ENCODE data around the gene CLEC18C. TPM values are rescaled to one million over a fixed set of nuclear protein-coding genes. Genes with fewer than 3 reads are reported as not detected.
"Not testable (repeated sequence)": the region's sequence is repeated elsewhere in the genome, so short reads cannot be mapped to it uniquely, and the experiment has no call there.

CLEC18C gene
- total RNA-seq, 2 donors from 2014 or later = 0.64 TPM; not detected in 1

DNA sequence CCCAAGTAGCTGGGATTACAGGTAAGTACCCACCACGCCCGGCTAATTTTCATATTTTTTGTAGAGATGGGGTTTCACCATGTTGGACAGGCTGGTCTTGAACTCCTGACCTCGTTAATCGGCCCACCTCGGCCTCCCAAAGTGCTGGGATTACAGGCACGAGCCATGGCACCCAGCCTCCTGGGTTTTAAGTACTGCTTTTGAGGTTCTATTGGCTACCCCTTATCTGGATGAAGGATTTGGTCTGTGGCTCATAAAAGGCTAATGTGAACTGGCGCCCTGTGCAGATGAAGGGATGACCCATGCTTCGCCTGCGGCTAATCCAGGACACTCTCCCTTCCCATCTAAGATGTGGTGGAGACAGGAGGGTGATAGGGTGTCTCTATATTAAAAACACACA, 25.6 kb downstream of the CLEC18C start:
- DNase-seq; intact Hi-C loops (cut with DNase I, micrococcal nuclease); ATAC-seq: not testable (repeated sequence)

DNA sequence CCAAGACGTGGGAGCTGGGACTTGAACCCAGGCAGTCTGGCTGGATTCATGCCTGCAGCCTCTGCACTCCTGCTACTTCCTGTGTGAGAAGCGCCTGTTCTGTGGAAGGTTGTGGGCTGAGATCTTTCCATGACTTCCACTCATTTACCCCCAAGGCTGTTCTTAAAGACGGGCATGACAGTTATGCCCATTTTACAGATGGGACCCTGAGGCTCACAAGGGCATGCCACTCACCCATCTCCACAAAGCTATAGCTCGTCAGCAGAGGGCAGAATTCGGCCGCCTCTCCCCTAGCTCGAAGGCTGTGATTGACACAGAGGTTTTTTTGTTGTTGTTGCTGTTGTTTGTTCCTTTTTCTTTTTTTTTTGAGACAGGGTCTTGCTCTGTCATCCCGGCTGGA, 26.5 kb downstream of the CLEC18C start:
- DNase-seq; intact Hi-C loops (cut with DNase I, micrococcal nuclease); ATAC-seq: not testable (repeated sequence)

DNA sequence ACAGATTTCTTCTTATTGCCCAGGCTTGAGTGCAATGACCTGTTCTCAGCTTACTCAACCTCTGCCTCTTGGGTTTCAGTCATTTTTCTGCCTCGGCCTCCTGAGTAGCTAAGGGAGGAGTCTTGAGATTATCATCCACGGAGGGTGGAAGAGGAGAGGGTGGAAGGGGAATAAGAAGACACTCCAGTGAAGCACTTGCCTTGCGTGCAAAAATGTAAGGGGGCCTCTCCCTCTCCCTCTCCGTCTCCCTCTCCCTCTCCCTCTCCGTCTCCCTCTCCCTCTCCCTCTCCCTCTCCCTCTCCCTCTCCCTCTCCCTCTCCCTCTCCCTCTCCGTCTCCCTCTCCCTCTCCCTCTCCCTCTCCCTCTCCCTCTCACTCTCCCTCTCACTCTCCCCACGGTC, 29.9 kb downstream of the CLEC18C start:
- intact Hi-C loops (cut with DNase I, micrococcal nuclease); DNase-seq; ATAC-seq: not testable (repeated sequence)

DNA sequence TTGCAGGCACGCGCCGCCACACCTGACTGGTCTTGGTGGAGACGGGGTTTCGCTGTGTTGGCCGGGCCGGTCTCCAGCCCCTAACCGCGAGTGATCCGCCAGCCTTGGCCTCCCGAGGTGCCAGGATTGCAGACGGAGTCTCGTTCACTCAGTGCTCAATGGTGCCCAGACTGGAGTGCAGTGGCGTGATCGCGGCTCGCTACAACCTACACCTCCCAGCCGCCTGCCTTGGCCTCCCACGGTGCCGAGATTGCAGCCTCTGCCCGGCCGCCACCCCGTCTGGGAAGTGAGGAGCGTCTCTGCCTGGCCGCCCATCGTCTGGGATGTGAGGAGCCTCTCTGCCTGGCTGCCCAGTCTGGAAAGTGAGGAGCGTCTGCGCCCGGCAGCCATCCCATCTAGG, 30.4 kb downstream of the CLEC18C start:
- DNase-seq; ATAC-seq; intact Hi-C loops (cut with DNase I, micrococcal nuclease): not testable (repeated sequence)

DNA sequence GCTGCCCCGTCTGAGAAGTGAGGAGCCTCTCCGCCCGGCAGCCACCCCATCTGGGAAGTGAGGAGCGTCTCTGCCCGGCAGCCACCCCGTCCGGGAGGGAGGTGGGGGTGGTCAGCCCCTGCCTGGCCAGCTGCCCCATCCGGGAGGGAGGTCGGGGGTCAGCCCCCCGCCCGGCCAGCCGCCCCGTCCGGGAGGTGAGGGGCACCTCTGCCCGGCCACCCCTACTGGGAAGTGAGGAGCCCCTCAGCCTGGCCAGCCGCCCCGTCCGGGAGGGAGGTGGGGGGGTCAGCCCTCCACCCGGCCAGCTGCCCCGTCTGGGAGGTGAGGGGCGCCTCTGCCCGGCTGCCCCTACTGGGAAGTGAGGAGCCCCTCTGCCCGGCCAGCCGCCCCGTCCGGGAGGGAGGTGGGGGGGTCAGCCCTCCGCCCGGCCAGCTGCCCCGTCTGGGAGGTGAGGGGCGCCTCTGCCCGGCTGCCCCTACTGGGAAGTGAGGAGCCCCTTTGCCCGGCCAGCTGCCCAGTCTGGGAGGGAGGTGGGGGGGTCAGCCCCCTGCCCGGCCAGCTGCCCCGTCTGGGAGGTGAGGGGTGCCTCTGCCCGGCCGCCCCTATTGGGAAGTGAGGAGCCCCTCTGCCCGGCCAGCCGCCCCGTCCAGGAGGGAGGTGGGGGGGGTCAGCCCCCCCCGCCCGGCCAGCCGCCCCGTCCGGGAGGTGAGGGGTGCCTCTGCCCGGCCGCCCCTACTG, 31.2 kb downstream of the CLEC18C start:
- intact Hi-C loops (cut with DNase I, micrococcal nuclease); ATAC-seq; DNase-seq: not testable (repeated sequence)

DNA sequence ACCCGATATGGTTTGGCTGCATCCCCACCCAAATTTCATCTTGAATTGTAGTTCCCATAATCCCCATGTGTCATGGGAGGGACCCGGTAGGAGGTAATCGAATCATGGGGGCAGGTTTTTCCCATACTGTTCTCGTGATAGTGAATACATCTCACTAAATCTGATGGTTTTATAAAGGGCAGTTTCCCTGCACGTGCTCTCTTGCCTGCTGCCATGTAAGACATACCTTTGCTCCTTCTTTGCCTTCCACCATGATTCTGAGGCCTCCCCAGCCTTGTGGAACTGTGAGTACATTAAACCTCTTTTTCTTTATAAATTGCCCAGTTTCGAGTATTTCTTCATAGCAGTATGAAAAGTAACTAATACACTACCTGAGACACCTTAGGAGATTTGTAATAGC, 32.8 kb downstream of the CLEC18C start:
- intact Hi-C loops (cut with DNase I, micrococcal nuclease); DNase-seq; ATAC-seq: not testable (repeated sequence)

DNA sequence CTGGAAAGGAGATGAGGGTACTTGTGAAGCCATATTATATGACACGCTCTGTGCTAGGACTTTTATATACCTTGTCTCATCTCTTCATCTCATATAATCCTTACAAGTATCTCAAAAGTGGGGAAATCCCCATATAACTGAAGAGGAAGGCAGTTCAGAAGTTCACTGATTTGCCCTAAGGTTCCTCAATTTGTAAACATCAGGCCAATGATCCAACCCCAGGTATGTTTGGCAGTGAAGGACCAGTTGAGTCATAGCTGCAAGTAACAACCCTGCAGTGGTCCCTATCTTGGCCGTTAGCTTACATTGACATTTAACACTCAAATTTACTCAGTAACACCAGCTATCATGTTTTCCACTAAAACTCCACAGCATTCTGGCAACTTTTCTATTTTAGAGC, 45.0 kb downstream of the CLEC18C start:
- DNase-seq; ATAC-seq; intact Hi-C loops (cut with DNase I, micrococcal nuclease): not testable (repeated sequence)

DNA sequence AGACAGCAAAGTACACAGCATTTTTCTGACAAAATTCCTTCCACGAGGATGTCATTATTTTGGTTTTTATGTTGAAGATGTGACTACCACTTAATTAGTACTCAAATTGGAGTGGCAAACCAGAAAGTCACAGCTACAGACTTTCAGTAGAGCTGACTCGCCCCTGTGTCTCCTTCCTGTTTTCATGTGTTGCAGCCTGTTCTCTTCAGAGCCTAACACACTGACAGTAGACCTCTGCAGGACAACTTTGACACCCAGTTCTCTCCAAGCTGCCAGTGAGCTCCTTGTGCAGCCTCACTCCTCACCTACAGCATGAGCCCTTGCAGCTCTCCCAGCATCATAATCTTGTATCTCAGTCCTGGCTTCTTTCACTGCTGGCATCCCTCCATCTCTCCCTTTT, 49.0 kb downstream of the CLEC18C start:
- ATAC-seq; DNase-seq; intact Hi-C loops (cut with DNase I, micrococcal nuclease): not testable (repeated sequence)

DNA sequence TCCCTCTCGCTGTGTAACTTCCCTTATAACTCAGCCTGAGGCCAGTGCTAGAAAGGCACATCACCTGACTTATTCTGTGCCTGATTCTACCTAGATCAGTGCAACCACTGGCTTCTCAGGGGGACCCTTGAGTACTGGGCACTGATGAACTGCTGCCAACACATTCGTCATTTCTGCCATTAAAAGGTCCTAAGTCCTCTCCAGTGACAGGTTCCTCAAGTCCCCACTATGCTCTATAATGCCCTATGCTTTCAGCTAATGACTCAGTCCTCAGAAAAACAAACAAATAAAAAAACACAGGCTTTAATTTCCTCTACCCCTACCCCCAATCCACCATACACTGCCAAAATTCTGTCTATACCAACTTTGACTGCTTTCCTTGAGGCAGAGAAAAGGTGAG, 49.6 kb downstream of the CLEC18C start:
- ATAC-seq; intact Hi-C loops (cut with DNase I, micrococcal nuclease); DNase-seq: not testable (repeated sequence)

DNA sequence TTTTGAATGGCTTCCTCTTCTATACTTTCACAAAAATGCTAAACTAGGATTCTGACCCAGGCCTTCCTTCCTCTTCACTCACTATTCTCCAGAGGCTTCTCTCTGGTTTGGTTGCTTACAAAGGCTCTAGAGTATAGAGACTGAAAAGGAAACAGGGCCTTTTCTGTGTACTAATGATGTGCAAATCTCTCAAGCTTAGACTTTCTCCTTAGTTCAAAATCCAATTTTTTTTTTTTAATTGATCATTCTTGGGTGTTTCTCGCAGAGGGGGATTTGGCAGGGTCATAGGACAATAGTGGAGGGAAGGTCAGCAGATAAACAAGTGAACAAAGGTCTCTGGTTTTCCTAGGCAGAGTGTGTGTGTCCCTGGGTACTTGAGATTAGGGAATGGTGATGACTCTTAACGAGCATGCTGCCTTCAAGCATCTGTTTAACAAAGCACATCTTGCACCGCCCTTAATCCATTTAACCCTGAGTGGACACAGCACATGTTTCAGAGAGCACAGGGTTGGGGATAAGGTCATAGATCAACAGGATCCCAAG, 50.5 kb downstream of the CLEC18C start:
- DNase-seq; intact Hi-C loops (cut with DNase I, micrococcal nuclease): not testable (repeated sequence)

DNA sequence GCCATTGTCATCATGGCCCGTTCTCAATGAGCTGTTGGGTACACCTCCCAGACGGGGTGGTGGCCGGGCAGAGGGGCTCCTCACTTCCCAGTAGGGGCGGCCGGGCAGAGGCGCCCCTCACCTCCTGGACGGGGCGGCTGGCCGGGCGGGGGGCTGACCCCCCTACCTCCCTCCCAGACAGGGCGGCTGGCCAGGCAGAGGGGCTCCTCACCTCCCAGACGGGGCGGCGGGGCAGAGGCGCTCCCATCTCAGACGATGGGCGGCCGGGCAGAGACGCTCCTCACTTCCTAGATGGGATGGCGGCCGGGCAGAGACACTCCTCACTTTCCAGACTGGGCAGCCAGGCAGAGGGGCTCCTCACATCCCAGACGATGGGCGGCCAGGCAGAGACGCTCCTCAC, 51.1 kb downstream of the CLEC18C start:
- ATAC-seq; DNase-seq; intact Hi-C loops (cut with DNase I, micrococcal nuclease): not testable (repeated sequence)

More for the DNA sequence above, 50.5 kb downstream of the CLEC18C start:
- ATAC-seq = not testable (repeated sequence)

DNA sequence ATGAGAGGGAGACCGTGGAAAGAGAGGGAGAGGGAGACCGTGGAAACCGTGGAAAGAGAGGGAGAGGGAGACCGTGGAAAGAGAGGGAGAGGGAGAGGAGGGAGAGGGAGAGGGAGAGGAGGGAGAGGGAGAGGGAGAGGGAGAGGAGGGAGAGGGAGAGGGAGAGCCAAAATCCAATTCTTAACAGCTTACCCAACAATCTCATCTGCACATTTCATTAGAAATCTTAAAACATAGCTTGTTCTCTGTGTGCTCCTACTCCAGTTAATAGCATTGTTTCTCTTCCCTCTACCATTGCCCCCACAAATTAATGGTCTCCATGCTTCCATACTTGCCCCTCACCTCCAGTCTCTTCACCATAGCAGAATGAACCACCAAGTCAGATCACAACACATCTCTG, 51.8 kb downstream of the CLEC18C start:
- DNase-seq; intact Hi-C loops (cut with DNase I, micrococcal nuclease); ATAC-seq: not testable (repeated sequence)

DNA sequence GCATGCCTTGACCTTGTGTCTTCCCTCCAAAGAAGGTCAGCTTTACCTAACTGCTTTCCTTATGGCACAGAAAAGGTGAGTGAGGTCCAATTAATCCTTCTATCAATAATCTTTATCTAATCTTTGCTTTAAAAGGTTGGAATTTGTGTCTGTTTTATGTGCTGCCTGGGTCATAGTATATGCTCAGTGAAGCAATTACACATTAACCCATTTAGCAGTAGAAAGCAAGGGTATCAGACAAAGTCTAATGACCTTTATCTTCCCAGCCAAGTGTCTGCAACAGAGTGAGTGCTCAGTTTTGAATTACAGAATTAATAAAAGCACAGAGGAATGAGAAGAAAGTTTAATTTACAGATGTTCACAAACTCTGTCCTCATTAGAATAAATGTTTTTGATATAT, 52.4 kb downstream of the CLEC18C start:
- intact Hi-C loops (cut with DNase I, micrococcal nuclease); DNase-seq; ATAC-seq: not testable (repeated sequence)

DNA sequence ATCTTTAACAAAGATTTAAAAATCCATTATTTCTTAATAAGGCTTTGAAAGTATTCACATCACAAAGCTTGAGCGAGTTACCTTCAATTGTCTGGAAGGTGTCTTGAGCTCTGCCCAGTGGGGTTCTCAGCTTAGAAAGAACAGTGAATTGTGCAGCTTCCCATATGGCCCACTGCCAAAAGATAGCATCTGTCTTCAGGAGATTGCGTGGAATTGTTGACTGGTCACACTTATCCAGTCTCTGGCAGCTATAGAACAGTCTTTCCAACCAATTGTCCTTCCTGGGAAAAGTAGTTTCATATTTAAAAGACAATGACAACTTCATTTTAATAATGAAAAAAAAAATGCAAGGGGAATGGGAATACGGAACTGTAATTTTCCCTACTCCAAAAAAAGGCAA, 58.2 kb downstream of the CLEC18C start:
- intact Hi-C loops (cut with DNase I, micrococcal nuclease); DNase-seq; ATAC-seq: not testable (repeated sequence)

Other genes with a start within 250 kb of the CLEC18C start
- 1 to 10 TPM; 1.0 to 2.0 TPM for gene CLEC18A, start 222.5 kb upstream of the CLEC18C start, total RNA-seq
- 10 to 100 TPM; 22.6 to 37.5 TPM for gene PDPR, start 59.5 kb upstream of the CLEC18C start, total RNA-seq
- gene EXOSC6, start 78.2 kb downstream of the CLEC18C start, total RNA-seq = 10 to 100 TPM; 15.0 to 19.6 TPM
- 10 to 100 TPM; 38.9 to 62.4 TPM for gene AARS1, start 115.7 kb downstream of the CLEC18C start, total RNA-seq
- gene DDX19B, start 125.4 kb downstream of the CLEC18C start, total RNA-seq = 10 to 100 TPM; 27.3 to 28.2 TPM
- gene DDX19A, start 173.1 kb downstream of the CLEC18C start, total RNA-seq = 10 to 100 TPM; 16.1 to 19.0 TPM

Measured in left colon (tissue), 2 donors.